Placental pericyte (primary cell): ENCODE results near the gene PRH2. TPM values are rescaled to one million over a fixed set of nuclear protein-coding genes. Genes with fewer than 3 reads are reported as not detected.

Source experiments
- total RNA-seq: library from RNA; depleted of rRNA; stranded (reverse); fragments of >200 nt; gene quantifications from 2 replicates; pipeline ENCODE4 v1.2.3, GENCODE V29; 2012

Gene PRH2
- total RNA-seq: 0.29 TPM in 1 of 2 replicates, not detected in the other

DNA sequence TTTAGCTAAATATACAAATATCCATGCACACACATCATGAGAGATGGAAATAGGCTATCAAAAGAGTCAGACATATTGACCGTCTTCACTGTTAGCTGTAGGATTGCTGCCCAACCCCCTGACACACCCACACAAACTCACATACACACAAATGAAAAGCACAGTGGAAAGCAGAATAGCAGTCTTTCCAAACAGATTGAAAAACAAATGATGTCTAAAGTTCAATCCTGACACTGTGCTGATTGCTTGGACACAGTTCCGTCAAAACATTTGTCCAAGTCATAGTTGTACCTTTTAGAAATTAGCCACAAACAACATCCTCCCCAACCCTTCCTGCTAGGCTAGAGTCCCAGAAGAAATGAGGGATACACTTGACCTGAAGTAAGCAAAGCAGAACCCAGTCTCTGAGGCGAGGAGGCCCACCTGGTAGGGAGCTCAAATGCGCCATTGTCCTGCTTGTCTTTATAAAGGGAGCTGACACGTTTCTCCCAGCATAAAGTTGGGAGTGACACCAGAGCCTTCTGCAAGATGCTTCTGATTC is at the start of gene PRH2:
Gene PRH2 (plus strand): TSS at position 491 of the 541 bp plus-strand sequence. CDS start 38 bp downstream, at position 529.

DNA sequence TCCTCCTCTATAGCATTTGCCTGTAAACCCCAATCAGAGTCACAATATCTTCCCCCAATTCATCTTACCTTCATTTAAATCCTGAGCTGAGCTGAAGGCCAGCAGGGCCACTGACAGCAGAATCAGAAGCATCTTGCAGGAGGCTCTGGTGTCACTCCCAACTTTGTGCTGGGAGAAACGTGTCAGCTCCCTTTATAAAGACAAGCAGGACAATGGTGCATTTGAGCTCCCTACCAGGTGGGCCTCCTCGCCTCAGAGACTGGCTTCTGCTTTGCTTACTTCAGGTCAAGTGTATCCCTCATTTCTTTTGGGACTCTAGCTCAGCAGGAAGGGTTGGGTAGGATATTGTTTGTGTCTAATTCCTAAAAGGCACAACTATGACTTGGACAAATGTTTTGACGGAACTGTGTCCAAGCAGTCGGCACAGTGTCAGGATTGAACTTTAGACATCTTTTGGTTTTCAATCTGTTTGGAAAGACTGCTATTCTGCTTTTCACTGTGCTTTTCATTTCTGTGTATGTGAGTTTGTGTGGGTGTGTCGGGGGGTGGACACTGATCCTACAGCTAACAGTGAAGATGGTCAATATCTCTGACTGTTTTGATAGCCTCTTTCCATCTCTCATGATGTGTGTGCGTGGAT is 44.8 kb upstream of the PRH2 start, which contains the start of gene PRH1:
Gene PRH1 (minus strand): TSS at position 170 of the 640 bp plus-strand sequence. CDS start 38 bp downstream, at position 132.

DNA sequence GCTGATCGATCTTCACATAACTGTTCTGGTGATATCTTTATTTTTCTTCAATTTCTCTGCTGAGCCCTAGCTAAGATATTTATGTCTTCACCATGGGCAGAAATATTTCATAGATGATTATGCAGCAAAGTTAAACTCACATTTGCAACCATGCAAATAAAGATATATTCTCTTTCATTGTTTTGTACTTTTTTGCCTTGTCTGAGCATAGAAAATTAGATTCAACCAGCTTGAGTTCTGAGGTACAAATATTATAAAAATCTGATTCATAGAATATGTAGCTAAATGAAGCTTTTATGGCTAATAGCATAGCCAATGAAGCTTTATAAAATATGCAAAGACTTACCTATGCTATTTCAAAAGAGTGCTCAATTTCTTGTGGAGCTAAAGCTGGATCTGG is 19.6 kb upstream of the PRH2 start, which contains the start of gene TAS2R13:
Gene TAS2R13 (minus strand): TSS at position 101 of the 400 bp plus-strand sequence. CDS start 264 bp downstream, outside the sequence.

DNA sequence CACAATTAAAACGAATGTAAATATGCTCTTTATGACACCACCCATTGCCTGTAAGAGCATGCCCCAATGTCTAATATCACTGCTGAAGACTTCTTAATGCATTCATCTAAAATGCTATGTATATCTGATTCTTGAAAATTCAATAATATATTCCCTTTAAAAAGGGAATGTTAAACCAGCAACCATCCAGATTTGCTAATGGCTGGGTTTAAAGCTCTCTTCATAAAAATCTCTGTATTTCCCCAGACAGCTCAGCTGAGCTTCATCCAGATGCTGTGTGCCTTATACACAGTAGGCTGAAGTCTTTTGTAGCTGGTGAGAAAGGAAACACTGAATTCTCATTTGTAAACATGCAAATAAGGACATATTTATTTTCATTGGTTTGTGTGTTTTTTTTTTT is 10.1 kb downstream of the PRH2 start, which contains the start of gene TAS2R14:
Gene TAS2R14 (minus strand): TSS at position 101 of the 400 bp plus-strand sequence. CDS start 56 bp downstream, at position 45.

Other genes starting within 250 kb of the PRH2 start
- gene YBX3, start 205.9 kb upstream of the PRH2 start, total RNA-seq: 125 and 150 TPM in 2 replicates
- not detected in 2 replicates for gene TAS2R7, start 126.6 kb upstream of the PRH2 start, total RNA-seq
- 0.43 TPM in 1 of 2 replicates, not detected in the other for gene TAS2R8, start 122.0 kb upstream of the PRH2 start, total RNA-seq
- 0.14 TPM in 1 of 2 replicates, not detected in the other for gene TAS2R9, start 119.1 kb upstream of the PRH2 start, total RNA-seq
- gene TAS2R10, start 102.9 kb upstream of the PRH2 start, total RNA-seq: 0.44 and 1.9 TPM in 2 replicates
- 1.5 and 2.0 TPM in 2 replicates for gene PRR4, start 79.8 kb upstream of the PRH2 start, total RNA-seq
- 11.8 and 24.1 TPM in 2 replicates for gene PRH1, start 45.0 kb upstream of the PRH2 start, total RNA-seq
- 1.8 and 3.1 TPM in 2 replicates for gene TAS2R13, start 19.7 kb upstream of the PRH2 start, total RNA-seq
- 3.3 and 4.4 TPM in 2 replicates for gene TAS2R14, start 10.0 kb downstream of the PRH2 start, total RNA-seq
- gene TAS2R50, start 57.7 kb downstream of the PRH2 start, total RNA-seq: 3.9 and 4.6 TPM in 2 replicates
- gene TAS2R20, start 69.1 kb downstream of the PRH2 start, total RNA-seq: 3.3 and 6.4 TPM in 2 replicates
- gene TAS2R19, start 93.4 kb downstream of the PRH2 start, total RNA-seq: 4.9 and 8.5 TPM in 2 replicates
- 7.3 and 7.7 TPM in 2 replicates for gene TAS2R31, start 102.2 kb downstream of the PRH2 start, total RNA-seq
- gene TAS2R46, start 133.1 kb downstream of the PRH2 start, total RNA-seq: 2.6 and 3.5 TPM in 2 replicates
- gene TAS2R43, start 163.1 kb downstream of the PRH2 start, total RNA-seq: 6.3 TPM in 1 of 2 replicates, not detected in the other
- gene TAS2R30, start 205.4 kb downstream of the PRH2 start, total RNA-seq: 7.4 and 9.2 TPM in 2 replicates
- gene SMIM10L1, start 242.0 kb downstream of the PRH2 start, total RNA-seq: 5.7 and 8.3 TPM in 2 replicates